NCI-H524 treated with DMSO at 0.1 percent for 48 hours (cell line): ENCODE results near the gene TRIM25.
"Not testable (repeated sequence)": the region's sequence is repeated elsewhere in the genome, so short reads cannot be mapped to it uniquely, and the experiment has no call there.

ENCODE experiments used
- DNase-seq: peaks from one replicate; lab custom pipeline; 2025; lab: John Stamatoyannopoulos, UW

TRIM25 gene, protein sequence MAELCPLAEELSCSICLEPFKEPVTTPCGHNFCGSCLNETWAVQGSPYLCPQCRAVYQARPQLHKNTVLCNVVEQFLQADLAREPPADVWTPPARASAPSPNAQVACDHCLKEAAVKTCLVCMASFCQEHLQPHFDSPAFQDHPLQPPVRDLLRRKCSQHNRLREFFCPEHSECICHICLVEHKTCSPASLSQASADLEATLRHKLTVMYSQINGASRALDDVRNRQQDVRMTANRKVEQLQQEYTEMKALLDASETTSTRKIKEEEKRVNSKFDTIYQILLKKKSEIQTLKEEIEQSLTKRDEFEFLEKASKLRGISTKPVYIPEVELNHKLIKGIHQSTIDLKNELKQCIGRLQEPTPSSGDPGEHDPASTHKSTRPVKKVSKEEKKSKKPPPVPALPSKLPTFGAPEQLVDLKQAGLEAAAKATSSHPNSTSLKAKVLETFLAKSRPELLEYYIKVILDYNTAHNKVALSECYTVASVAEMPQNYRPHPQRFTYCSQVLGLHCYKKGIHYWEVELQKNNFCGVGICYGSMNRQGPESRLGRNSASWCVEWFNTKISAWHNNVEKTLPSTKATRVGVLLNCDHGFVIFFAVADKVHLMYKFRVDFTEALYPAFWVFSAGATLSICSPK

DNA sequence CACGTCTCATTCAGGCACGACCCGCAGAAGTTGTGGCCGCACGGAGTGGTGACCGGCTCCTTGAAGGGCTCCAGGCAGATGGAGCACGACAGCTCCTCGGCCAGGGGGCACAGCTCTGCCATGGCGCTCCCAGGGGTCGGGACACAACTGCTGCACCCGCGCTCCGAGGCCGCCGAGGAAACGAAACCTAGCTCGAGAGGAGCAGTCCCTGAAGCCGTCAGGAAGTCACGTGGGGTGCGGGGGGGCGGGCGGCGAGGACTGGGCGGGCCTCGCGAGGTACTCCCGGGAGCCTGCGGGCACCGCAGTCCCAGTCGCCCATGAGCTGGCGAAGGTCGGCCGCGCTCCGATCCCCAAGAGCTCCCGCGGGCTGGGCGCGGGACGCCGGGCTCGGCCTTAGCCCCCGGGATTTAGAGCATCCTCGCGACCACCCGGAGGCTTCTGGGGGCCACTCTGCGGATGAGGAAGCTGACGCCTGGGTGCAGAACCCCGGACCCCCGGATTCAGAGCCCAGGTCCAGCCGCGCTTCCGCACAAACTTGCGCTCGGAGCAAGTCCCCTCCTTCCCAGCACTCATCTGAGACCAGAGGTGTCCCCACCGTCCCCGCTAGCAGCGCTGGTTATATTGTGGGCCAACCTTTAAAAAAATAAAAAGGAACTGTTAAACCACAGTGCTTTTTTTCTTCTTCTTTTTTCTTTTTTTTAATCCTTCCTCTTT is at the start of gene TRIM25:
TSS of gene TRIM25 (minus strand) at position 183 of the 714 bp plus-strand sequence. CDS start at position 122, 61 bp downstream.
- peak; percentile 38 for DNase-seq

DNA sequence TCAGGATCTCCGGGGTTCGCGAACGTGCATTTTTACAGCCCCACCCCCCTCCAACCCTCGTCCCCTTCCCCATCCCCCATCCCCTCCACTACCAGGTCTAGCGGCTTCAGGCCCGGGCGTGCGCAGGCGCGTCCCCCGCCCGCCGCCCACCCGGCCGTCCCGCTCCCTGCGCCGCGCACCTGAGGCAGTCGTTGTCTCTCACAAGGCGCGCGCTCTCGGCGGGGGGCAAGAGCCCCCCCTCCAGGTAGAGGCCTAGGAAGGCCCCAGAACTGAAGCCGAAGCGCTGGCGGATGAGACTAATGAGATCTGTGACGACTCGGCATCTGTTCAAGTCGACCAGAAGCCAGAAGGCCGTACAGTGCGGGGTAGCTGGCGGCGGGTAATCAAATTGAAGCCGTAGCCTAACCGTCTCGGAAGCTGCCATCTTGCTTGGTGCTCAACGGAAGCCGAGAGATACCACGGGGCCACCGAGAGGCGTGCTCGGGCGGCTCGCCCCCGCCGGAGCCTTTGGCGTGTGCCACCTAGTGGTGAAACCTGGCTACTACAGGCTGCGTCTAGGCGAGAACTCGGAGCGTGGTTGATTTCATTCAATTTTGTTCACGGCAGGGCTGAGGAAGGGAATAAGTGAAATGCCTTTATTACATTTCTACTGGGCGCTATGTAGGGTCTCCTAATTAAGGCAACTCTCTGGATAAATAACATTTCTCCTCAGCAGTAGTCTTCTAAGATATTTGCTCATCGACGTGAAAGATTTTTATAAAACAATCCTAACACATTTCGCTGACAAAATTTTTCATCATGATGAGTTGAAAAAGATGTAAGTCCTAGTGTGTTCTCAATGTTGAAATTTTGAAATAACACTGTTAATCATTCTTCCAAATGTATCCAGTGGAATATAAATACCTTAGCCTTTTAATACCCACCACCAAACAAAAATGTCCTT is 47.0 kb upstream of the TRIM25 start, which contains the start of gene COIL:
TSS of gene COIL (minus strand) at position 455 of the 943 bp plus-strand sequence. CDS start at position 424, 31 bp downstream.
- peak; percentile 77 for DNase-seq

DNA sequence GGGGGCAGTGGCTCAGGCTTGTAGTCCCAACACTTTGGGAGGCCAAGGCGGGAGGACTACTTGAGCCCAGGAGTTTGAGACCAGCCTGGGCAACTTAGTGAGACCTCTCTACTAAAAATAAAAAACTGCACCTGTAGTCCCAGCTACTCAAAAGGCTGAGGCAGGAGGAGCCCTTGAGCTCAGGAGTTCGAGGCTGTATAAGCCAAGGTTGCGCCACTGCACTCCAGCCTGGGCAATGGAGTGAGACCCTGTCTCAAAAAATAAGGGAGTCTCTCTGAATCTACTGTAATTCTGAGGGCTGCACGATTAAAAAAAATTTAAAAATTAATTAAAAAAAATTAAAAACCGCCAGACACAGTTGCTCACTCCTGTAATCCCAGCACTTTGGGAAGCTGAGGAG is 43.1 kb upstream of the TRIM25 start:
- no peak for DNase-seq

DNA sequence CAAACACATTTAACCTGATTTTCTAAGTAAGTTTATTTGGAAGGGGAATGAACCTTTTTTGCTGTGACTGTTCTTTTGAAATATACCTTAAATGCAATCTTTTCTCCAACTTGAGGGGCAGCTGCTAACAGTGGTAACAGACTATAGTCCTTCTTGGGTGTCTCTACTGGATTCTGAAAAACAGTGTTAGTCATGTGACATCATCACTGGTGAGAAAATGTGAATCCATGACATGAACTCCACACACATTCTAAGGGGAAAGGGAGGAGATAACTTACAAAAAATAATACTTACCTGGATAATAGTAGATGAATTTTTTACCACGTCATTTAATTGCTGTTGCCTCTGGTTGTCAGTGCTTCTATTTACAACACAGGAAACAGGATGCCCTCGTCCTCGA is 35.7 kb upstream of the TRIM25 start:
- no peak for DNase-seq

DNA sequence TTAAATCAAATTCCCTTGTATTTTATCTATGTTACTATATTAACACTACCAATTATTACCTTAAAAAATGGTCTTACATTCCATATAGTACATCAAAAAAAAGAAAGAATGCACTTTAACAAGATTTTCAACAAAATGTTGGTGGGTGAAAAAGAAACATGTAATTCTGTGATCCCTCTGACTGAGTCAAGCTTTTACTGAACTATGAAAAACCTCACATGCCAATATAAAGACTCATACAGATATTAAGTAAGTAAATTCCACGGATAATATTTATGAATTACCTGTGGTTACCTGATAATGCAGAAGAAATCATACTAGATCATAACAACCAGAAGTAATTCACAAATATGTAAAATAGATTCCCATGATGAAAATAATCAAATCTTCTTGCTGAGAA is 34.6 kb upstream of the TRIM25 start:
- DNase-seq = no peak

DNA sequence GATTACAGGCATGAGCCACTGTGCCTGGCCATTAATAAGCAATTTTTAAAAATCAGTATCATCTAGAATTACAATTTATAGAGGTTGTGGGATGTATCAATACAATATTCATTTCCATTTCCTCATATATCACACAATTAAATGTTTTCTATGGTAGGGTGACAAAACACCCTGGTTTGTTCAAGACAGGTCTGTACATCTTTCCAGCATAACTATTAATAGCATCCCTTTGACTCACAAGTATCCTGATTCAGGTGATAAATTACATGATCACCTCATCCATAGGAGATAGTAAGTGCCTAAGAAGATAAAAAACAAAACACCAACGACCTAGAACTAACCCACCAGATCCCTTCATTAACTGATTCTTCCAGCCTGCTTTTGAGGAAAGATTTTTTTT is 33.9 kb upstream of the TRIM25 start:
- no peak for DNase-seq

DNA sequence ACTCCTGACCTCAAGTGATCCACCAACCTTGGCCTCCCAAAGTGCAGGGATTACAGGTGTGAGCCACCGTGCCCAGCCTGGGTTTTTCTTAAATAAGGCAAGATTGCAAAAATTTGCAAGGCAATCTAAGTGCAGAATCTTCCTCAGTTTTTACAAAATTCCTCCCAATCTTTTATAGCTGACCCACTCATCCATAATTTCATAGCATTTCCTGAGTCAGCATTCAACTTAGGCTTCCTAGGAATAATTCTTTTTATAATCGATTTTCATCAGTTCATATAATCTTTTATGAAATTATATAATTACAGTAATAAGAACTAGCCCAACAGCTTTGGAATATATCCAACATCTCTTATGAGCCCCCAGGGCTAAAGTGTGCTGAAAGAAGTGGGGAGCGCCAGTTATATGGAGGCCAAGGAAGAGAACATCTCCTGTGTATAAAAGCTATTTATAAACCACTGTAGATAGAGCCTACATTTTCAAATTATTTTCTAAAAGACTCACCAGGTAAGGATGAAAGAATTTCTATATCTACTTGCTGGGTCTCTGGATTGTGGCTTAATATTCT is 32.2 kb upstream of the TRIM25 start:
- DNase-seq = no peak

DNA sequence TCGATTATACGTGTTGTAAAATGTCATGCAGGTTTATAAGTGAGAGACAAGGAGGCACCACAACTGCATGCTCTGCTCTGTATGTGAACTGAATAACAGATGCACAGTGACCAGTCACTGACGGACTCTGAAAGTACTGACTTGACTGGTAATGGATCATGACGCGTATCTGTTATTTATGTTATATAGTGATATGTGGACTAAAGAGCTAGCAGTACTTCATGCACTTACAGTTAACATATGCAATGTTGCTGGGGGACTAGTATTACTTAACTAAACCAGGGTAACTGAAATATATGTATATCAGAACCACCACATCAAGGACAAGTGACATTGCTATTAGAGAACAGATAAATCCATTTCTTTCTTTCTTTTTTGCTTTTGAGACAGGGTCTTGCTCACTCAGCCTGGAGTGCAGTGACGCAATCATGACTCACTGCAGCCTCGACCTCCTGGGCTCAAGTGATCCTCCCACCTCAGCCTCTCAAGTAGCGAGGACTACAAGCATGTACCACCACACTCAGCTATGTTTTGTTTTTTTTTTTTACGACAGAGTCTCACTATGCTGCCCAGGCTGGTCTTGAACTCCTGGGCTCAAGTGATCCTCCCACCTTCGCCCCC is 29.8 kb upstream of the TRIM25 start:
- no peak for DNase-seq

DNA sequence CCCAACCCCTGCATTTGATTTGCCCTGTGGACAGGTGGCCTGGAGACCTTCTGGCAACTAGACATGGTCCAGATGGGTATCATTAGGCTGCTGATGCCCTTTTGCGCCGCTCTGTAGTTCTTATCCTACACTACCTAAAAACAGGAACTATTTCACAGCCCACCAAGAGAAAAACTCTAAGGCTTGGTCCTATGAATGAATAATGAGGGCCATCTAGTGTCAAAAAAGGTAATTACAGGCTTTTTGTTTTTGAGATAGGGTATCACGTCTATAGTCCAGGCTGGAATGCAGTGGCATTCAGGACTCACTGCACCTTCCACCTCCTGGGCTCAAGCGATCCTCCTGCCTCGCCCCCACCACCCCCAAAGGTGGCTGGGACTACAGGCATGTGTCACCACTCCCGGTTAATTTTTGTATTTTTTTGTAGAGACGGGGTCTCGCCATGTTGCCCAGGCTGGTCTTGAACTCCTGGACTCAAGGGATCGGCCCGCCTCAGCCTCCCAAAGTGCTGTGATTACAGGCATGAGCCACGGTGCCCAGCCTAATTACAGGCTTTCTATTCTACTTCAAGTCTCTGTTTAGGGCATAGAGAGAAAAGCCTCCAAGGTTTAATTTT is 26.1 kb upstream of the TRIM25 start:
- DNase-seq = peak; percentile 18

DNA sequence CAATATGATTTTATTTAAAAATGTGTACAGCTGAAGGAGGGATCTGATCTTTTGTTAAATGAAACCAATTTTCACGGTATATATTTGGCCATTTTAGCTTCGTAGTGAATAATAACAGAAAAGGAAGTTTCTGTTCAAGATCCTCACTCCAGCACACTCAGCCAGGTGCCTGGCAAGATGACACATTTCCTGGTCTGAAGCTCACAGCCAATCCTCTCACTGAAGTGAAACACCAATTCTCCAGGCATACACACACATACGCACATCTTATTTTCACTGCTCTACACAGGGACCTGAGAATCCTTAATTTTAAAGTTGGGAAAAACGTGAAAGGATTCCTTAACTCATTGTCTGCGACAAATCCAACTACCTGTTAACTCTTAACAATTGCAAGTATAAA is 24.4 kb upstream of the TRIM25 start:
- not testable (repeated sequence) for DNase-seq

DNA sequence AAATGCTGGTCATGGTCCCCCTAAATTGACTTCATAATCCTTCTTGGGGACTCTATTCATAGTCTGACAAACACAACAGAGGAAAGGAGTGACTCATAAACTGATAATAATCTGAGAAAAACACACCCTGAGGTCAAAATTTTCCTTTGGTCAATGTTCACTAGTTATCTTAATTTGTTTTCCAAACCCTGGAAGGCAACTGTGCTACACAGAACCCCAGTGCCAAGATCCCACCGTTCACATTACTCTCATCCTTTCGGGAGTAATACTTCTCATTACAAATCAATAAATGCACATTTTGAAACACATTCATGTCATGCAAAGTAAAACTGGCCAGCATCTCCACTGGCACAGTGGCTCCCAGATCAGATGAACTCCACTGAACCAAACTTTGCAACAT is 23.8 kb upstream of the TRIM25 start:
- DNase-seq = no peak

DNA sequence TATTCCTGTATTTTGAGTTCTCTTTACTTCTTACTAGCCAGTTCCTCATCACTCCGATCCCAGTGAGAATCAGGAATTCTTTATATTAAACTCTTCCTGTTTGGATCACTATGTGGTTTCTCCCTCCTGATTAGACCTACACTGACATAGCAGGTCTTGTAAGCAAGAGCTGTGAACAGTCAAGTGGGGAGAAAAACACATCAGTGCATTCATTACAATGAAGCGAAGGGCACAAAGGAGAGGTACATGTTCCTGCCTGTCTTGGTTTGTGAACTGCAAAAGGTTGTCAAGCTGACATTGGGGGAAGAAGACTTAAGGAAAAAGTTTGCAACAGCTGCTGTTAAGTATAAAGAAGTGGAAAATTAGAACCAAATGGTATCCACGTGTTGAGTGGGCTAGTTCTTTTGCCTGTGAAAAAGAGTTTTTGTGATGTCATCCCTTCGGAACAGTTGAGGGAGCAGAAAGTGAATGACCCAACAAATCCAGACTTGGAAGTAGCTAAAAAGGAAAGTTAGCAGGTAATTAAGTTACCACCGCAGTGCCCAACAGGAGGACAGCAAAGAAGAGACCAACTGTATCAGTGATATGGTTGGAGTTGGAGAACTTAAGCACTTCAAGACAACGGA is 23.0 kb upstream of the TRIM25 start:
- no peak for DNase-seq

DNA sequence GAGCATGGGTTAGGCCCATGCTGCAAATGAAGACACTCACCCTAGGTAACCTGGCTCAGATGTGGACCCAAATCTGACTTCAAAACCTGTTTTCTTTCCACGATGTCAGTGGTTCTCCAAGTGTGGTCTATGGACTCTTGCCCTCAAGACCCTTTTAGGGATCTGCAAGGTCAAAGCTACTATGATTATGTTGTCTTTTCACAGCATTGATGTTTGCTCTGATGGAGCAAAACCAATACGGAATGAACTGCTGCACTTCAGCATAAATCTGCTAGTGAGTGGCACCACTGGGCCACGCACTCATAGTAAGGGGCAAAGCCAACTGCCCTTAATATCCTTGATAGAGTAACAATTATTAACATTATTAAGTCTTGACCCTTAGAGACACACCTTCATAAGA is 21.6 kb upstream of the TRIM25 start:
- DNase-seq = no peak

DNA sequence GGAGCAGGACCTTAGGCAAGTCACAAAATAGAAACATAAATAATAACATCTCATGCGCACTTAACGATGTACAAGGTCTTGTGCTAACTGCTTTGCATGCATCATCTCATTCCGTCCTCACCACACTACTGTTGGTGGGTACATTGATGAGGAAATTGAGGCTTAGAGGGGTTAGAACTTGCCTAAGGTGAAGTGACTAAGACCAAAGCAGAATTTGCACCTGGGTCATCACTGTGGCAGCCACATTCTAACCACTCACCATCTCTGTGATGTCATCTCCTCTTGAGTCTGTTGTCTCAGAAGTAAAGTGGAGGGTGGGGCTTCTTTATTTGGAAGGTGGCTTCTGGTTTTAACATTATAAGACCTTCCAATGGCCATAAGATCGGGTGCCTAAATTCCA is 20.4 kb upstream of the TRIM25 start:
- no peak for DNase-seq

DNA sequence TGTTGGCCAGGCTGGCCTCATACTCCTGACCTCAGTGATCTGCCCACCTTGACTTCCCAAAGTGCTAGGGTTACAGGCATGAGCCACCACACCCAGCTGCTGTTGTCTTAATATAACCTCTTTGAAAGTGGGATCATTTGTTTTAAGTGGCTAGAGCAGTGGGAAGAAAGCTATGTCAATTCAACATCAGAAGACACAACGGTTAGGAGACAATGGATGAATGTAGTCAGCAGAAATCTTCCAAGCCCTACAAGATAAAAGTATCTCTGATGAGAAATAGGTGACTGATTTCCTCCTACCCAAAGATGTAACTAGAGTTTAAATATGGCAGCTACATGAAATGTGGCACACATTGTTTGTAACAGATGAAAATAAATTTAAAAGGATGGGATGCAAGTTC is 20.0 kb upstream of the TRIM25 start:
- DNase-seq = no peak

DNA sequence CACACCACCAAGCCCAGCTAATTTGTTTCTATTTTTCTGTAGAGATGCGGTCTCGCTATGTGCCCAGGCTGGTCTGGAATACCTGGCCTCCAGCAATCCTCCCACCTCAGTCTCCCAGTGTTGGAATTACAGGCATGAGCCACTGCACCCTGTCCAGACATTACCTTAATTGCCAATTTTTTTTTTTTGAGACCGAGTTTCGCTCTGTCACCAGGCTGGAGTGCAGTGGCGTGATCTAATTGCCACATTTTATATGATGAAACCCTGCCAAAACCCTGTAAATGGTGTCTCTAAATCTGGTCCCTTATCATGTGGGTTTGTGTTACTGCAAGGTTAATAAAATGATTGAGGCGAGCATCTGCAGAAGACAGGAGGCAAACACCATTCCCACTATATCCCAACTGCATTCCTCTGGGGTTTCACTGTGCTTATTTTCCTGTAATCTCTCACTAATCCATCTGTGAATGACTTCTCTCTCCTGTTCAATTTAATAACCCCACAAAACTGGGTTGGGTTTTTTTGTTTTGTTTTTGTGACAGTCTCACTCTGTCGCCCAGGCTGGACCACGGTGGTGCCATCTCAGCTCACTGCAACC is 19.4 kb upstream of the TRIM25 start:
- no peak for DNase-seq

DNA sequence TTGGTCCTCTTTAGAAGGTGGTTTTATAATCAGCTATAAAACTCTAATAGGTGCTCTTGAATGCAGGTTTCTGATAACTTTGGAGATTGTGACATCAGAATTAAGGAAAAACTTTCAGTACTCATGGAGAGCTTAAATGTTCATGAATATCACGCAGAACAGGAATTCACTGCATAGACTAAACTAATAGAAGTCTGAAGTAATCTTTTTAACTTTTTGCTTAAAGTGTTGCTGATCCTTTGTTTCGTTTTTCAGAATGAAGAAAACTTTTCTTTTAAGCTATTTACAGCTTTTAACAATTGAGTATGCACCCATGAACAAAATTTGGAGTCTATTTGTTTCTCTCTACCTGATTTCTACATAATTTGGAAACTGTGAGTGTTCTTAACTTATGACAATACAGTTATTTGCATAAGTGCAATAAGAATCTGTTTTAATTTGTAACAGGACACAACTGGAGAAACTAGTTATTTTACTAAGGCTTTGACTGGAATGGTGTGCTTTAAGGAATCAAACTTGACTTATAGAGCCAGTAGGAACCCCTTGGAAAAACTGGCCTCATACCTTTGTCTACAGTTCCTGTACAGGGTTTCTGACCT is 17.0 kb upstream of the TRIM25 start:
- DNase-seq = no peak

DNA sequence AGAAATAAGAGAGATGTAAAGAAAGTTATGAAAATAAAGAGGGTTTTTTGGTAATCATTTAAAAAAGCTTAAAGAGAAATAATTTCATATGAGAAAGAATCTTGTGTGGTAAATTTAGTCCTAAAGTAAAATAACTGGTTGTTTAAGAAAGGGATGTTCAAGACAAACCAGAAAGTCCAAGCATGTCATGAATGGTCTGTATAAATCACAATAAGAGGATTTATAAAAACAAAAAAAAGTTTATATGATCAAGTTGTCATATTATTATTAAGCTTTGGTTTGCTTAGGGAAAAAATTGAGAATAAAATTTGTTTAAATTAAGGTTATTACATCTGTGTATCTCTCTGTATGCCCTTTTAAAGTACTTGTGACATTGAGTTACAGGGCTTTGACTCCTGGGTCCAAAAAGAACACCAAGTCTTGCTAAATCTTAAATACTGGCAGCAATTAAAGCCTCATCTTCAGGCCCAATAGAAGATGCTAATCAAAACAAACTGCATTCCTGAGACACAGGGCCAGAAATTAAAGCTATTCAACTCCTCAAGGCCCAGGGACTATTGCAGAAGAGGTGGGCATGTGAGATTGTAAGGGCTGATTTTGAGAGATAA is 15.6 kb upstream of the TRIM25 start:
- no peak for DNase-seq

DNA sequence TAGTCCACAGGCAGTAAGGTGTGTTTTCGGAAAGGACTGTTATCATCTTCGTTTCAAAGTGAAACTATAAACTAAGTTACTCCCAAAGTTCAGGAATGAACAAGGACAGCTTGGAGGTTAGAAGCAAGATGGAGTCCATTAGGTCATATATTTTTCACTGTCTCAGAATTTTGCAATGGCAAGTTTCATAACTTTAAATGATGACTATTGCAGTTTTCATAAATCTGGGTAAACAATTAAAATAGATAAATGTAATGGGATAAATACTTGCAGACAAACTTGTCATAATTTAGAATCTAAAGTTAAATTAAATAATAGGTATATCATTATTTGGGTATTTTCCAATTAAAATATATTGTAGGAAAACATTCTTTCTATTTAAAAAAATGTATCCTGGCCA is 14.7 kb upstream of the TRIM25 start:
- DNase-seq = no peak
